GM06990 (cell line): Measurements from ENCODE around the gene WIPF2.

ENCODE experiments used
- DNase-seq: peaks from one replicate; pipeline ENCODE4 v3.0.0-alpha.2; 2011; ENCODE audit not compliant: insufficient read length; ENCODE audit errors: extremely low read depth
- H3K27me3 ChIP-seq: replicated peaks from 2 replicates; pipeline ENCODE4 v1.6.0; 2011; ENCODE audit warnings: low read length; ENCODE audit not compliant: control insufficient read depth, insufficient read depth
- H3K36me3 ChIP-seq: 2 replicates; pipeline ENCODE4 v1.5.1; 2011; ENCODE audit warnings: low read length; ENCODE audit not compliant: control insufficient read depth, insufficient read depth
- H3K4me3 ChIP-seq: replicated peaks from 2 replicates; pipeline ENCODE4 v1.5.1; 2011; ENCODE audit warnings: low read depth, mild to moderate bottlenecking, control low read depth, low read length
- CTCF ChIP-seq: IDR thresholded peaks from 2 replicates; pipeline ENCODE4 v1.5.1; 2011; ENCODE audit warnings: low read length, control low read depth, mild to moderate bottlenecking, inconsistent platforms; ENCODE audit not compliant: insufficient read depth, poor library complexity, severe bottlenecking

WIPF2 gene

GRCh38 chr17:40307001-40307730 lies 88.1 kb downstream of the WIPF2 start:
- Histone ChIP-seq H3K27me3 (no peaks in the 10 kb centered on the region), H3K36me3 (peaks cover 2% of the 10 kb centered on the region), H3K4me3 (no peak overlapping the region)
- no peak for DNase-seq
- no peak for TF ChIP-seq CTCF

- H3K27me3 ChIP-seq: no peaks in the 10 kb centered on the region
- DNase-seq: no peak
- no peak for TF ChIP-seq CTCF
- peaks cover 2% of the 10 kb centered on the region for H3K36me3 ChIP-seq
- H3K4me3 ChIP-seq: no peak overlapping the region
Measured at GRCh38 chr17:40307740-40308239, 88.7 kb downstream of the WIPF2 start.

- Histone ChIP-seq H3K27me3 (no peaks in the 10 kb centered on the region), H3K4me3 (peak within 1 kb of the TSS; percentile 59), H3K36me3 (no peaks in the 10 kb centered on the region; the same call in none of the 2 replicates)
- TF ChIP-seq CTCF: no peak
- DNase-seq: no peak
Measured at GRCh38 chr17:40309031-40309948, 90.2 kb downstream of the WIPF2 start, which contains the start of gene RARA. Gene RARA, plus strand, starts transcription at chr17:40309180. Its CDS starts 22,039 bp downstream, at chr17:40331219.

GRCh38 chr17:40309949-40310510 lies 90.9 kb downstream of the WIPF2 start:
- no peak for DNase-seq
- no peaks in the 10 kb centered on the region; the same call in none of the 2 replicates for H3K36me3 ChIP-seq
- peak overlapping the region; percentile 28; the same call in 1 of the 2 replicates for H3K4me3 ChIP-seq
- no peaks in the 10 kb centered on the region for H3K27me3 ChIP-seq
- no peak for TF ChIP-seq CTCF

- TF ChIP-seq CTCF: no peak
- H3K4me3 ChIP-seq: no peak overlapping the region; the same call in 1 of the 2 replicates
- DNase-seq: no peak
- no peaks in the 10 kb centered on the region for H3K27me3 ChIP-seq
- H3K36me3 ChIP-seq: no peaks in the 10 kb centered on the region; the same call in 1 of the 2 replicates
Measured at GRCh38 chr17:40310882-40311391, 91.8 kb downstream of the WIPF2 start.
